ENCODE data around the gene MYO15B.

- TF ChIP-seq CTCF (IDR thresholded peaks at IDR 0.05 in 4 of 5, conservative IDR thresholded peaks at IDR 0.05 in 1 of 5) = no peak
- TF ChIP-seq POLR2A (IDR thresholded peaks at IDR 0.05) = no peak
Measured at GRCh38 chr17:75670868-75671267, 83.3 kb downstream of the MYO15B start.
